Activated CD8-positive, alpha-beta memory T cell treated with anti-CD3 and anti-CD28 coated beads, Interleukin-2, amount 10 ng/mL, durations not matched to agents 7 days and 5 days (primary cell): ENCODE results near the gene GRAMD1B. TPM values are rescaled to one million over a fixed set of nuclear protein-coding genes. Genes with fewer than 3 reads are reported as not detected.

ENCODE experiments used
- ATAC-seq: fragments of 150-1000 bp; cut with Tn5 transposase; one replicate; pipeline ENCODE4 v1.10.0; 2021; ENCODE audit warnings: moderate library complexity
- CTCF ChIA-PET: fragments of 350-600 bp; sonication (Branson Sonifier 250); formaldehyde crosslinking; loops from one replicate; lab custom pipeline; 2021; ENCODE audit warnings: antibody characterized with exemption; lab: Charles Lee
- DNase-seq: peaks from one replicate; pipeline ENCODE4 v3.0.0-alpha.2; 2020
- H3K27ac Mint-ChIP-seq: one replicate; pipeline ENCODE4 v1.8.0; 2021; ENCODE audit warnings: mild to moderate bottlenecking, mixed read lengths
- H3K27me3 Mint-ChIP-seq: one replicate; pipeline ENCODE4 v1.8.0; 2021; ENCODE audit warnings: mixed read lengths
- H3K36me3 Mint-ChIP-seq: one replicate; pipeline ENCODE4 v1.8.0; 2021; ENCODE audit warnings: mild to moderate bottlenecking, mixed read lengths
- H3K4me1 Mint-ChIP-seq: one replicate; pipeline ENCODE4 v1.8.0; 2021; ENCODE audit warnings: mixed read lengths
- H3K4me3 Mint-ChIP-seq: one replicate; pipeline ENCODE4 v1.8.0; 2021; ENCODE audit warnings: mild to moderate bottlenecking, moderate library complexity, mixed read lengths
- H3K9me3 Mint-ChIP-seq: one replicate; pipeline ENCODE4 v1.8.0; 2022; ENCODE audit warnings: low read depth, mixed read lengths
- total RNA-seq, 2 experiments: library from RNA; stranded (reverse); gene quantifications; one replicate each; pipeline ENCODE4 v1.2.3, GENCODE V29; 2021

Gene GRAMD1B
- total RNA-seq, 2 experiments from 2014 or later: 75.6 to 89.9 TPM

DNA sequence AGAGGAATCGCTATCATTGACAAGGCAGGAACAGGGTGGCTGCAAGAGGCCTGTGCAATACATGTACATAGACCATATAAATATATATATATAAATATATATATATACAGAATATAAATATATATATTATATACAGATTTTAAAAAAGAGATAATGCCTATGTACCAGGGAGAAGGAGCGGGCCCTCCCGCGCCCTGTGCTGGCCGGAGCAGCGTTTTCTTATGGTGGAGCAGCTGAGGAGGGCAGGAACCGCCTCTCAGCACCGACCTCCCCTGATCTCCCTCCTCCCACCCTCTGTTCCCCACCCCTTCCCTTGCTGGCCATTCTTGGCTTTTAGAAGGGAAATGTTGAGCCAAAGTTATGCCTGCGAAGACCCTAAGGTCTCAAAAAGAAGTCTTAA lies 192.5 kb downstream of the GRAMD1B start:
- CTCF ChIA-PET: interaction anchor here (1.3 kb wide), 1 partner anchor 42 kb away, joined by 3 read pairs; no protein-coding TSS in a partner anchor
- no peaks in the 10 kb centered on the region for H3K4me1 Mint-ChIP-seq

DNA sequence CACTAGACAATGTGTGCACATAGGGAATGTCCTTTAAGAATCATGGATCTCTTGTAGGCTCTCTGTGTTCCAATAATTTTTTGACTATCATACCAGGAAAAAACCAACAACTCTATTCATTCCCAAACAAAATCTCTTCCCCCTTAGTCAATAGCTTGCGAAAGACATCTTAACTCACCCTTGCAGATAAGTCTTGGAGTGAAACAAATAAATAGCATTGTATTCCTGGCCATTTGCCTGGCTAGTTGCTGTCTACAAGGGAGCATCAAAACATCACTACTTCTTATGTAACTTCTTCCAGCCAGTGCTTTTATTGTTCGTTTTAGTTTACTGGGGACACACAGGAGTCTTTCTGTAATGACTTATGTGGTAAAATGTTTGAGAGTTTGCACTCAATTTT lies 194.9 kb downstream of the GRAMD1B start:
- DNase-seq (no peak), ATAC-seq (no peak)
- CTCF ChIA-PET: interaction anchor here (0.9 to 1.5 kb wide), 2 partner anchors 14 to 45 kb away, joined by 3 to 4 read pairs; no protein-coding TSS in a partner anchor
- H3K9me3 Mint-ChIP-seq: no peaks in the 10 kb centered on the region
- no peak overlapping the region for H3K27ac Mint-ChIP-seq
- peaks cover 28% of the 10 kb centered on the region for H3K36me3 Mint-ChIP-seq
- H3K4me3 Mint-ChIP-seq: no peak overlapping the region
- no peaks in the 10 kb centered on the region for H3K4me1 Mint-ChIP-seq
- H3K27me3 Mint-ChIP-seq: no peaks in the 10 kb centered on the region

More for the DNA sequence above, 192.5 kb downstream of the GRAMD1B start:
- DNase-seq: no peak
- Mint-ChIP-seq H3K27me3 (no peaks in the 10 kb centered on the region), H3K27ac (no peak overlapping the region), H3K4me3 (no peak overlapping the region), H3K9me3 (no peaks in the 10 kb centered on the region), H3K36me3 (peaks cover 48% of the 10 kb centered on the region)
- ATAC-seq: no peak

DNA sequence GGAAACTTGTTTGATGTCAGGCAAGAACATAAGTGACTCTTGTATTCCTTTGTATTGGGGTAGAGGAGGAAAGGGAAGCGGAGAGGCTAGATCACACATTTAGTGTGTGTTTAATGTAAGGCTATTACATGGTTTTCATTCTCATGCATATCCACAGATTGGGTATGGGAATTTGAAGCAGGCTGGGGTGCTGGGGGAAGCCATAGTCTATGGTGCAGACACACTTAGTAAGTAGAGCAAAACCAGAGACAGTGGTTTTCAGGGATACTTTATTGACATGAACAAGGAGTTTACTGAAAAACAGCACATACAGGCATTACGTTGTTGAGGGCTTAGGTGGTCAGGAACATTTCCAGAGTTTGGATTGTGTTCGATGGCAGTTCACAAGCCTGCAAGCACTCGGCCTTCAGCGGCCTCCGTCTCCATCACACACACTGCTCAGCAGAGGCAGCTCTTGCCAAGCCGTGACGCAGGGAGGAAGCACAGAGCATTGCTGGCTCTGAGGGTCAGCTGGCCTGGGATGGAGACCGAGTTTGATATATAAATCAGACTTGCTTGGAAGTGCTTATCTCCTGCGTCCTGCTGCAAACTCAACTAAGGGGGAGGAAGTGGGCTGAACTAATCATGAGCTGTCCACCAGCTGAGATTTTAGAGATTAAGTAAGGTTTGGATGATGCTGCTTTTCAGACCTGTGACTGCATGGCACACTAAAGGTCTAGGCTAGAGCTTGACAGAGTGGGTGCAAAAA lies 199.0 kb downstream of the GRAMD1B start:
- Mint-ChIP-seq H3K27ac (no peak overlapping the region), H3K9me3 (no peaks in the 10 kb centered on the region), H3K4me3 (no peak overlapping the region), H3K4me1 (no peaks in the 10 kb centered on the region), H3K36me3 (peaks cover 8% of the 10 kb centered on the region), H3K27me3 (peaks cover 11% of the 10 kb centered on the region)
- ATAC-seq (no peak), DNase-seq (no peak)
- CTCF ChIA-PET: no interaction called here

DNA sequence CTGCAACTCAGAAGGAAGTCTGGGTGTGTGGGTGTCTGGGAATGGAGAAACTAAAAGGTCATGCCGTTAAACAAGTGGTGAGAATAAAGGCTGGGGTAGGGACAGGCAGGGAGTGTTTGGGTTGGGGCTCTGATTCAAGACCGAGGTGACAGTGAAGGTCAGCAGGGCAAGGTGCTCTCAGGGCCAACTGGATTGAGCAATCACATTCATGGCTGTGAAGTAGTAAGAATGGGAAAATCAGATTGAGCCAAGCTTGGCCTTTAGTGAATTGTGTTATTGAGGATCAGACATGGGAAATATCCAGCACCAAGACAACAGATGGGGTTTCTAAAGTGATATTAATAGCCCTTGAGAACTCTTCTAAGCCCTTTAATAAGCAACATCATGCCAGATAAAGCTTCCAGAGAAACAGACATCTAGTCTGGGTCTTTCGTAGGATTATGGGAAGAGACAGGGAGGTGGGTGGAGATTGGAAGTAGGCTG lies 200.1 kb downstream of the GRAMD1B start:
- DNase-seq: no peak
- Mint-ChIP-seq H3K4me1 (no peaks in the 10 kb centered on the region), H3K27me3 (peaks cover 17% of the 10 kb centered on the region), H3K36me3 (peaks cover 5% of the 10 kb centered on the region), H3K9me3 (no peaks in the 10 kb centered on the region), H3K4me3 (no peak overlapping the region), H3K27ac (no peak overlapping the region)
- no peak for ATAC-seq
- CTCF ChIA-PET: interaction anchor here (1.2 kb wide), 1 partner anchor 81 kb away, joined by 5 read pairs; no protein-coding TSS in a partner anchor

DNA sequence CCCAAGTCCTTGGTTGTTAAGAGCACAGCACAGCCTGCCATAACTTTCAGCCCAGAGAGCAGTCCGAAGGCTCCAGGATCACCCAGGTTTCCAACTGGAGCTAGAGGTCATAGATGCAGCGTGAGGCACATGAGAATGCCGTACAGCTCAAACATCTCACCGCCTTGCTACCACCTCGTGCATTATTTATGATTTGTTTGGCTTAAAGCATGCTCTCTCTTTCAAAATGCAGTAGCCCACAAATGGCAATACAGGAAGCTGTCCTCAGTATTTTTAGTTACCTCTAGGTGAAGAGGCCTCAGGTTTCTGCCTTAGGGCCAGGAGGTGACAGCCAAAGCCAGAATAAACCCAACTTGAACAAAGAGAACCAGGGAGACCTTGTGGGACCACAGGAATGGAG lies 210.0 kb downstream of the GRAMD1B start:
- peaks cover 2% of the 10 kb centered on the region for H3K4me1 Mint-ChIP-seq
- H3K4me3 Mint-ChIP-seq: no peak overlapping the region
- CTCF ChIA-PET: interaction anchor here (0.9 to 9.7 kb wide), 4 partner anchors 14 to 68 kb away, joined by 3 to 119 read pairs (median 5); partner anchors contain the start of gene SCN3B
- H3K9me3 Mint-ChIP-seq: no peaks in the 10 kb centered on the region
- ATAC-seq (no peak), DNase-seq (no peak)
- no peaks in the 10 kb centered on the region for H3K36me3 Mint-ChIP-seq
- no peak overlapping the region for H3K27ac Mint-ChIP-seq
- H3K27me3 Mint-ChIP-seq: peaks cover 14% of the 10 kb centered on the region

DNA sequence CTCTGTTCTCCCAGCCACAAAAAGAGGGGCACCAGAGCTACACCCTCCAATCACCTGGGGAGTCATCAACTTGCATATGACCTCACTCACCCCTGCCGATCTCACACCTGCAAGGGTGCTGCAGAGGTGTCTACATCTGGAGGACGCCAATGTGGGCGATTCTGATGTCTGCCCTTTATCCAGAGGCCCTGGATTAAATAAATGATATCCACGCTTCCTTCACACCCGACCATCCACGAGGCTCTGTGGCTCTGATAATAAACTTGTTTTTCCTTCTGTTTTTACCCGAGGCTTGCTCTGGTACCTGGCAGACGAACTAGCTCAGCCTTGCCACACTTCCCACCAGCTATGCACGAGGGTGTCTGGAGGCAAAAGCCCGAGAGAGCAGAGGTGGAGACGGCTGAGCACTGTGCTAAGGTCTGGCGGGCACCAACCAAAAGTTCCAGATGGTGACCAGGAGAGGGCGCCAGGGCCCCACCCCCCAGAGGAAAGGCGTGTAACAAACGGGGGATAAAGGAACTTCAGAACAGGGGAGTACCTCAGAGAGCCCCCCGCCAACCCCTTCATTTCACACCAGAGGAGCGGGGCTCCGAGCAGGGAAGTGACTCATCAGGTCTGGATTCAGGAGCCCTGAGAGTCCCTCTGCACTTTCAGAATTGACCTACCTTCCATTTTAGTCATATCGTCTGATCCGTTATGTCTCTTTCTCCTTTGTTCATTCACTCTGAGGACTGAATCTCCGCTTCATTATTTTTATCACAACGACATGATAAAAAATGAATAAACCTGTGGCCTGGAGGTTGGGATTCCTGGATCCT lies 210.8 kb downstream of the GRAMD1B start:
- H3K27me3 Mint-ChIP-seq: peaks cover 12% of the 10 kb centered on the region
- H3K36me3 Mint-ChIP-seq: no peaks in the 10 kb centered on the region
- H3K9me3 Mint-ChIP-seq: no peaks in the 10 kb centered on the region
- H3K4me3 Mint-ChIP-seq: no peak overlapping the region
- CTCF ChIA-PET: interaction anchor here (0.7 to 9.7 kb wide), 5 partner anchors 13 to 67 kb away, joined by 3 to 119 read pairs (median 5); partner anchors contain the start of gene SCN3B
- ATAC-seq (peak; percentile 91), DNase-seq (peak; percentile 60)
- H3K27ac Mint-ChIP-seq: no peak overlapping the region
- H3K4me1 Mint-ChIP-seq: peaks cover 2% of the 10 kb centered on the region

DNA sequence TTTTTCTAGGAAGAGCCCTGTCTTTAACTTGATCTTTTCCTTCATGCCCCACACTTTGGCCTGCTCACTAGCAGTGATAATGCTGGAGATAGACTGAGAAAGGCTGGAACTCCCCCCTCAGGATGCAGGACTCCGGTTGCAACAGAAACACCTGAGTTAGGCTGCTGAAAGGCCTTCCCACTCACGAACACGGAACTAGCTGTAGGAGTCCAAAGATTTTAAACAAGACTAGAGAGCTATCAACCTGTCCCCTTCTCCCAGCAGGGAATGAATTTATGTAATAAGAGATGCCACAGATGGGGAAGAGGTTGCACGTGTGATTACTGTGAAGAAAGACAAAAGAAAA lies 211.4 kb downstream of the GRAMD1B start:
- Mint-ChIP-seq H3K4me1 (peaks cover 2% of the 10 kb centered on the region), H3K27me3 (peaks cover 14% of the 10 kb centered on the region), H3K36me3 (no peaks in the 10 kb centered on the region), H3K9me3 (no peaks in the 10 kb centered on the region), H3K4me3 (no peak overlapping the region), H3K27ac (no peak overlapping the region)
- CTCF ChIA-PET: interaction anchor here (9.7 kb wide), 1 partner anchor 66 kb away, joined by 119 read pairs; no protein-coding TSS in a partner anchor
- ATAC-seq (no peak), DNase-seq (no peak)

DNA sequence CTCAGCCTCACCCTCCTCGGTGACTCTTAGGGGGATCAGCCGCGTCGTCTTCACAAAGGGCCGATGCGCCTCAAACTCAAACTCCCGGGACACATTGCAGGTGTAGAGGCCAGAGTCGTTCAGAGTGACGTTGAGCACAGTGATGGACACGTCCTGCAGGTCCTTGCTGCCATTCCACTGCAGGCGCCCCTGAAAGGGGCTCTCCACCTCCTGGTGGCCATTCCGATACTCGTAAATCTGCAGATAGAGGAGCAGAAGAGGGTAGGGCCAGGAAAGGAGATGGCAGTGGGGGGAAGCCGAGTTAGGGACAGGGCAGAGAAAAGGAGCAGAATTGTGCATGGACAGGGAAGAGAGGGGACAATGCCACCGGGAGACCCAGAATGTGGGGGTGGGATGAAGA lies 212.4 kb downstream of the GRAMD1B start:
- CTCF ChIA-PET: interaction anchor here (9.7 kb wide), 1 partner anchor 65 kb away, joined by 119 read pairs; no protein-coding TSS in a partner anchor
- Mint-ChIP-seq H3K27me3 (peaks cover 17% of the 10 kb centered on the region), H3K9me3 (no peaks in the 10 kb centered on the region), H3K4me1 (peaks cover 2% of the 10 kb centered on the region), H3K36me3 (no peaks in the 10 kb centered on the region), H3K27ac (no peak overlapping the region), H3K4me3 (no peak overlapping the region)
- no peak for ATAC-seq
- DNase-seq: no peak

DNA sequence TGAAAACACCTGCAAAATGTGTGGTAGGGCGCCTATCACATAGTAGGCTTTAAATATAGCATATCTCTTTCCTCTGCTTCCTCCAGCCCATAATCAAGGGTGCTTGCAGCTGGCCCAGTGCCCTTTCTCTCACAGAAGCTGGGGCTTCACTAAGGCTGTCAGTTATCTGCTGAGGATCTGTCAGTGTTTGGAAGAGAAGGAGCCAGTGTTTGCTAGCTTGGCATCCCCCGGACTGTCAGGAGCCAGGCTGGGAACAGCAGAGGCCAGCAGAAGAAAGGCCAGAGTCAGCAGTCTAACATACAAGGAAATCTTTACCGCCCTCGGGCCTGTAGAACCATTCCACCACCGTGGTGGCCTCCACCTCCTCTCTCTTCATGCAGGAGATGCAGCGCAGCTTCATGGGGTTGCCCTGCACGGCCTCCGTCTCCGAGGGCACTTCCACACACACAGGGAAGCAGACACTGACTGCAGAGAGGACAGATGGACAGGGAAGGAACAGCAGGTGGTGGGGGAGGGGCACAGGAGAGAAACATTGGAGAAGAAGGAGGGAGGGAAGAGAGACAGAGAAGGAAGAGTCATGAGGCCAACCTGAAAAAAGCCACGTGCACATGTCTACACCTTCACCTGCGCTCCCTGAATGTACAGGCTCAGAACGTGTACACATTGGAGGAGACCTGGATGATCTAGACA lies 215.4 kb downstream of the GRAMD1B start:
- H3K27me3 Mint-ChIP-seq: peaks cover 18% of the 10 kb centered on the region
- CTCF ChIA-PET: interaction anchor here (9.7 kb wide), 1 partner anchor 62 kb away, joined by 119 read pairs; no protein-coding TSS in a partner anchor
- H3K4me3 Mint-ChIP-seq: no peak overlapping the region
- H3K4me1 Mint-ChIP-seq: peaks cover 2% of the 10 kb centered on the region
- no peak for DNase-seq
- no peak for ATAC-seq
- no peaks in the 10 kb centered on the region for H3K36me3 Mint-ChIP-seq
- no peaks in the 10 kb centered on the region for H3K9me3 Mint-ChIP-seq
- H3K27ac Mint-ChIP-seq: no peak overlapping the region

DNA sequence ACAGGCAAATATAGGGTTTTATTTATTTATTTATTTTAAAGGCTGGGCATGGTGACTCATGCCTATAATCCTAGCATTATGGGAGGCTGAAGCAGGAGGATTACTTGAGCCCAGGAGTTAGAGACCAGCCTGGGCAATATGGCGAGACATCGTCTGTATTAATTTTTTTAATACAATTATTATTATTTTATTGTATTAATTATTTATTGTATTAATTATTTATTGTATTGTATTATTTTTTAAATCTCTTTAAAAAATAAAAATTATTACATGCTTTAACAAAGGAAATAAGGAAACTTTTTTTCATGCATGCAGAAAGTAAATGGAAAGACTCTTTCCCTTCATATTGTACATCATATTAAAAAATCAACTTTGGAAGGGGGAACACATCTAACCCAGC lies 220.8 kb downstream of the GRAMD1B start:
- CTCF ChIA-PET: interaction anchor here (1.8 kb wide), 1 partner anchor 60 kb away, joined by 6 read pairs; no protein-coding TSS in a partner anchor
- DNase-seq: no peak
- Mint-ChIP-seq H3K4me1 (peaks cover 5% of the 10 kb centered on the region), H3K27ac (no peak overlapping the region), H3K36me3 (no peaks in the 10 kb centered on the region), H3K4me3 (no peak overlapping the region), H3K27me3 (peaks cover 49% of the 10 kb centered on the region), H3K9me3 (no peaks in the 10 kb centered on the region)
- no peak for ATAC-seq

DNA sequence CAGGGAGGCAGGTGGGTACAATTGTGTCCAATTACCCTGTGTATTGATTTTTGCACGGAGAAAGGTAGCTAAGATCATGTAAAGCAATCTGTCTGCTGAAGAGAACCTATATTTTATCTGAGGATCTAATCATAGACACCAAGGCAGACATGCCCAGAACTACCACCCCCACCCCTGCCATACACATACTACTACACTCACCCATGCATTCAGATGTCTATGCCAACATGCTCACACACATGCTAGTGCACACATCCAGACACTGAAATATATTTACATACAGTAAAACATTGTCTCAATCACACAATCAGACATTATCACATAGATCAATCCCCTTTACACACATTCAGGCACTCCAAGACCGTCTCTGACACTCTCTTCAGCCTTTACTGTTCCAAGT lies 222.5 kb downstream of the GRAMD1B start:
- Mint-ChIP-seq H3K36me3 (no peaks in the 10 kb centered on the region), H3K4me3 (no peak overlapping the region), H3K4me1 (peaks cover 5% of the 10 kb centered on the region), H3K27me3 (peaks cover 47% of the 10 kb centered on the region), H3K9me3 (no peaks in the 10 kb centered on the region), H3K27ac (no peak overlapping the region)
- CTCF ChIA-PET: interaction anchor here (0.8 kb wide), 1 partner anchor 55 kb away, joined by 4 read pairs; no protein-coding TSS in a partner anchor
- ATAC-seq (no peak), DNase-seq (no peak)

DNA sequence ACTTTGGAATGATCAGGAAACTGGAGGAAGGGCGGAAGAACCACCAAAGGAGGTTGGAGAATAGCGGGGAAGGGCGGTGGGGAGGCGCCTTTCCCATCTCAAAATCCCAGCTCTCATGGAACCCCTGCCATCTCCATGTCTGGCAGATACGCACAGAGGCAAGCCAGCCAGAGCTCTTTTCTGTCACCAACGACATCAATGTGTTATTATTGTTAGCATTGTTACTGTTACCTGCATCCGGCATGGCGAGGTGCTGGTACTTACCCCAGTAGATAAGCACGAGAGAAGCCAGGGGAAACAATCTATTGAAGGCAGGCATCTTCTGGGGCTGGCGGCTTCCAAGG lies 223.4 kb downstream of the GRAMD1B start:
- peaks cover 47% of the 10 kb centered on the region for H3K27me3 Mint-ChIP-seq
- peaks cover under 1% of the 10 kb centered on the region for H3K36me3 Mint-ChIP-seq
- no peak overlapping the region for H3K27ac Mint-ChIP-seq
- H3K9me3 Mint-ChIP-seq: no peaks in the 10 kb centered on the region
- ATAC-seq (no peak), DNase-seq (no peak)
- H3K4me3 Mint-ChIP-seq: no peak overlapping the region
- H3K4me1 Mint-ChIP-seq: peaks cover 5% of the 10 kb centered on the region
- CTCF ChIA-PET: interaction anchor here (1.0 kb wide), 1 partner anchor 13 kb away, joined by 5 read pairs; no protein-coding TSS in a partner anchor
